Measurements from ENCODE around the gene ID1. TPM values are rescaled to one million over a fixed set of nuclear protein-coding genes. Genes with fewer than 3 reads are reported as not detected.
"Not testable (repeated sequence)": the region's sequence is repeated elsewhere in the genome, so short reads cannot be mapped to it uniquely, and the experiment has no call there.

Gene ID1
- total RNA-seq, 1 donor from 2014 or later, result 5.8 TPM

- Mint-ChIP-seq H3K27me3 (ENCODE audit: low read depth) (peaks cover 15% of the 10 kb centered on the region), H3K9me3 (no peaks in the 10 kb centered on the region), H3K4me3 (peak overlapping the region; percentile 93), H3K36me3 (ENCODE audit: low read depth) (no peaks in the 10 kb centered on the region), H3K4me1 (peaks cover 38% of the 10 kb centered on the region), H3K27ac (ENCODE audit: unreplicated experiment) (peak overlapping the region; percentile 83)
- DNase-seq (ENCODE audit: low read depth, low spot score), result no peak
- TF ChIP-seq CTCF (conservative IDR thresholded peaks at IDR 0.05), result no peak
Measured at GRCh38 chr20:31572042-31572700, 32.9 kb upstream of the ID1 start.

GRCh38 chr20:31572701-31573554, 32.2 kb upstream of the ID1 start:
- Mint-ChIP-seq H3K9me3 (no peaks in the 10 kb centered on the region), H3K36me3 (ENCODE audit: low read depth) (no peaks in the 10 kb centered on the region), H3K4me1 (peaks cover 38% of the 10 kb centered on the region), H3K27ac (ENCODE audit: unreplicated experiment) (peak overlapping the region; percentile 83), H3K4me3 (peak overlapping the region; percentile 93), H3K27me3 (ENCODE audit: low read depth) (peaks cover 15% of the 10 kb centered on the region)
- peak; percentile 89 for DNase-seq (ENCODE audit: low read depth, low spot score)
- TF ChIP-seq CTCF (conservative IDR thresholded peaks at IDR 0.05), result no peak

- Mint-ChIP-seq H3K27ac (ENCODE audit: unreplicated experiment) (peak overlapping the region; percentile 63), H3K27me3 (ENCODE audit: low read depth) (peaks cover 15% of the 10 kb centered on the region), H3K4me1 (peaks cover 37% of the 10 kb centered on the region), H3K9me3 (no peaks in the 10 kb centered on the region), H3K36me3 (ENCODE audit: low read depth) (no peaks in the 10 kb centered on the region), H3K4me3 (peak overlapping the region; percentile 84)
- TF ChIP-seq CTCF (conservative IDR thresholded peaks at IDR 0.05), result no peak
- no peak for DNase-seq (ENCODE audit: low read depth, low spot score)
Measured at GRCh38 chr20:31573555-31574321, 31.4 kb upstream of the ID1 start.

- H3K27me3 Mint-ChIP-seq (ENCODE audit: low read depth); DNase-seq (ENCODE audit: low read depth, low spot score); H3K9me3 Mint-ChIP-seq; H3K27ac Mint-ChIP-seq (ENCODE audit: unreplicated experiment); H3K36me3 Mint-ChIP-seq (ENCODE audit: low read depth): not testable (repeated sequence)
- Mint-ChIP-seq H3K4me3 (peak overlapping the region; percentile 44), H3K4me1 (peaks cover 31% of the 10 kb centered on the region)
Measured at GRCh38 chr20:31574986-31575385, 30.1 kb upstream of the ID1 start.

- Mint-ChIP-seq H3K27ac (ENCODE audit: unreplicated experiment) (no peak overlapping the region), H3K36me3 (ENCODE audit: low read depth) (no peaks in the 10 kb centered on the region), H3K4me1 (peaks cover 40% of the 10 kb centered on the region), H3K9me3 (no peaks in the 10 kb centered on the region), H3K4me3 (peak overlapping the region; percentile 11), H3K27me3 (ENCODE audit: low read depth) (peaks cover 9% of the 10 kb centered on the region)
- TF ChIP-seq CTCF (conservative IDR thresholded peaks at IDR 0.05), result no peak
- no peak for DNase-seq (ENCODE audit: low read depth, low spot score)
Measured at GRCh38 chr20:31576751-31577150, 28.3 kb upstream of the ID1 start.
